Measurements from ENCODE around the gene KIFC1.

Gene KIFC1

GRCh38 chr6:33430334-33430733 lies 38.7 kb downstream of the KIFC1 start:
- TF ChIP-seq CTCF (IDR thresholded peaks at IDR 0.05; ENCODE audit: low read depth, low read length, missing control alignments) = no peak
- no peak overlapping the region for H3K4me3 ChIP-seq (ENCODE audit: low read depth, low read length)
- DNase-seq (ENCODE audit: low read depth) = no peak

- TF ChIP-seq CTCF (IDR thresholded peaks at IDR 0.05; ENCODE audit: low read depth, low read length, missing control alignments) = no peak
- peak overlapping the region; percentile 19 for H3K4me3 ChIP-seq (ENCODE audit: low read depth, low read length)
- DNase-seq (ENCODE audit: low read depth) = no peak
These were observed 39.6 kb downstream of the KIFC1 start for GRCh38 chr6:33430991-33431879.

GRCh38 chr6:33431880-33432541 lies 40.4 kb downstream of the KIFC1 start:
- peak overlapping the region; percentile 19; the same call in 1 of the 2 replicates for H3K4me3 ChIP-seq (ENCODE audit: low read depth, low read length)
- no peak for TF ChIP-seq CTCF (IDR thresholded peaks at IDR 0.05; ENCODE audit: low read depth, low read length, missing control alignments)
- no peak for DNase-seq (ENCODE audit: low read depth)

- no peak for TF ChIP-seq CTCF (IDR thresholded peaks at IDR 0.05; ENCODE audit: low read depth, low read length, missing control alignments)
- no peak overlapping the region for H3K4me3 ChIP-seq (ENCODE audit: low read depth, low read length)
- no peak for DNase-seq (ENCODE audit: low read depth)
These were observed 40.9 kb downstream of the KIFC1 start for GRCh38 chr6:33432546-33432945.

GRCh38 chr6:33433001-33433543 lies 41.4 kb downstream of the KIFC1 start:
- no peak for TF ChIP-seq CTCF (IDR thresholded peaks at IDR 0.05; ENCODE audit: low read depth, low read length, missing control alignments)
- no peak for DNase-seq (ENCODE audit: low read depth)
- H3K4me3 ChIP-seq (ENCODE audit: low read depth, low read length) = no peak overlapping the region

- TF ChIP-seq CTCF (IDR thresholded peaks at IDR 0.05; ENCODE audit: low read depth, low read length, missing control alignments) = no peak
- no peak overlapping the region for H3K4me3 ChIP-seq (ENCODE audit: low read depth, low read length)
- DNase-seq (ENCODE audit: low read depth) = no peak
These were observed 42.0 kb downstream of the KIFC1 start for GRCh38 chr6:33433544-33434191.
